GM12874 (cell line): ENCODE measurements around the gene SERPINB4.
"Not testable (repeated sequence)": the region's sequence is repeated elsewhere in the genome, so short reads cannot be mapped to it uniquely, and the experiment has no call there.

Experiments
- CTCF ChIP-seq: IDR thresholded peaks from 2 replicates; pipeline ENCODE4 v1.5.1; 2011; ENCODE audit warnings: low read depth, mild to moderate bottlenecking, control low read depth, low read length, moderate library complexity; ENCODE audit not compliant: insufficient read depth

SERPINB4 gene

GRCh38 chr18:63679820-63680606 lies 36.0 kb upstream of the SERPINB4 start:
- no peak for TF ChIP-seq CTCF

- TF ChIP-seq CTCF = no peak
Measured at GRCh38 chr18:63677500-63678225, 33.6 kb upstream of the SERPINB4 start.

GRCh38 chr18:63676526-63677323 lies 32.7 kb upstream of the SERPINB4 start:
- TF ChIP-seq CTCF = peak; percentile 63

GRCh38 chr18:63664571-63664970 lies 20.5 kb upstream of the SERPINB4 start:
- TF ChIP-seq CTCF = no peak

- not testable (repeated sequence) for TF ChIP-seq CTCF
Measured at GRCh38 chr18:63661750-63662149, 17.7 kb upstream of the SERPINB4 start, which contains the start of gene SERPINB3. Gene SERPINB3, minus strand, starts transcription at chr18:63661893. Its CDS starts 677 bp downstream, at chr18:63661216.

- no peak for TF ChIP-seq CTCF
Measured at GRCh38 chr18:63648241-63648640, 4.2 kb upstream of the SERPINB4 start.

- no peak for TF ChIP-seq CTCF
Measured at GRCh38 chr18:63646936-63647335, 2.9 kb upstream of the SERPINB4 start.
